MCF 10A (cell line): ENCODE data around the gene LARP4B. TPM values are rescaled to one million over a fixed set of nuclear protein-coding genes. Genes with fewer than 3 reads are reported as not detected.

ENCODE experiments used
- BruUV-seq: library from RNA; stranded (reverse); fragments of 400-500 nt; replicated peaks from 2 replicates; lab custom pipeline; 2021; lab: Mats Ljungman, UMichigan
- CTCF ChIA-PET: fragments of 300-600 bp; sonication (Branson Sonifier 250); formaldehyde crosslinking; extraction: SDS; loops from one replicate; lab custom pipeline; 2021; ENCODE audit warnings: antibody characterized with exemption, inconsistent platforms; lab: Yijun Ruan, JAX
- POLR2A ChIA-PET: fragments of 300-600, 350-650 bp; sonication (Branson Sonifier 250); formaldehyde crosslinking; extraction: SDS; loops from one replicate; lab custom pipeline; 2020; ENCODE audit warnings: antibody characterized with exemption, inconsistent platforms; lab: Yijun Ruan, JAX
- DNase-seq: peaks from one replicate; pipeline ENCODE4 v3.0.0-alpha.2; 2018; ENCODE audit not compliant: unreplicated experiment
- H3K27ac Mint-ChIP-seq: one replicate; pipeline ENCODE4 v1.8.0; 2022; ENCODE audit warnings: mild to moderate bottlenecking, low read depth, mixed read lengths; ENCODE audit not compliant: unreplicated experiment
- H3K27me3 Mint-ChIP-seq: one replicate; pipeline ENCODE4 v1.8.0; 2022; ENCODE audit warnings: mixed read lengths; ENCODE audit not compliant: insufficient read depth, unreplicated experiment
- H3K36me3 Mint-ChIP-seq: one replicate; pipeline ENCODE4 v1.8.0; 2022; ENCODE audit warnings: mild to moderate bottlenecking, moderate library complexity, mixed read lengths; ENCODE audit not compliant: insufficient read depth, unreplicated experiment
- H3K4me1 Mint-ChIP-seq: one replicate; pipeline ENCODE4 v1.8.0; 2022; ENCODE audit warnings: mixed read lengths; ENCODE audit not compliant: insufficient read depth, unreplicated experiment
- H3K4me3 Mint-ChIP-seq: one replicate; pipeline ENCODE4 v1.8.0; 2022; ENCODE audit warnings: mild to moderate bottlenecking, moderate library complexity, mixed read lengths; ENCODE audit not compliant: unreplicated experiment
- H3K9me3 Mint-ChIP-seq: one replicate; pipeline ENCODE4 v1.8.0; 2022; ENCODE audit warnings: mixed read lengths; ENCODE audit not compliant: unreplicated experiment
- CTCF ChIP-seq: fragments of 200-600 bp; IDR thresholded peaks from one replicate; pipeline ENCODE4 v1.8.0; 2022; ENCODE audit warnings: antibody characterized with exemption, mild to moderate bottlenecking; ENCODE audit not compliant: unreplicated experiment
- intact Hi-C: fragments of 100-400 bp; cut with micrococcal nuclease; formaldehyde crosslinking; loops from 2 replicates; pipeline ENCODE4 v1.14.1; 2022
- total RNA-seq: library from RNA; stranded (reverse); gene quantifications from 2 replicates; pipeline ENCODE4 v1.2.3, GENCODE V29; 2022

LARP4B gene
- total RNA-seq, 1 experiment from 2014 or later = 131 TPM

- Mint-ChIP-seq H3K4me3 (no peak overlapping the region), H3K36me3 (peaks cover 68% of the 10 kb centered on the region), H3K4me1 (peaks cover 15% of the 10 kb centered on the region), H3K27me3 (no peaks in the 10 kb centered on the region), H3K9me3 (no peaks in the 10 kb centered on the region), H3K27ac (no peak overlapping the region)
- intact Hi-C loops = no loop called here
- POLR2A ChIA-PET = interaction anchor here (0.5 kb wide), 1 partner anchor 12 kb away, joined by 3 read pairs; no protein-coding TSS in a partner anchor
- CTCF ChIA-PET = interaction anchor here (0.7 kb wide), 1 partner anchor 21 kb away, joined by 5 read pairs; no protein-coding TSS in a partner anchor
- DNase-seq = no peak
- no TSS peak for BruUV-seq
- TF ChIP-seq CTCF = no peak
Measured at GRCh38 chr10:873020-873419, 58.5 kb downstream of the LARP4B start.

- Mint-ChIP-seq H3K27ac (no peak overlapping the region), H3K36me3 (peaks cover 62% of the 10 kb centered on the region), H3K9me3 (no peaks in the 10 kb centered on the region), H3K4me3 (no peak overlapping the region), H3K27me3 (no peaks in the 10 kb centered on the region), H3K4me1 (peaks cover 9% of the 10 kb centered on the region)
- no TSS peak for BruUV-seq
- ChIA-PET CTCF (interaction anchor here (0.6 kb wide), 1 partner anchor 633 kb away, joined by 3 read pairs; no protein-coding TSS in a partner anchor), POLR2A (no interaction called here)
- no peak for DNase-seq
- intact Hi-C loops = no loop called here
- TF ChIP-seq CTCF = no peak
Measured at GRCh38 chr10:871951-872403, 59.5 kb downstream of the LARP4B start.

GRCh38 chr10:870564-871166 lies 60.8 kb downstream of the LARP4B start:
- H3K4me1 Mint-ChIP-seq = peaks cover 13% of the 10 kb centered on the region
- intact Hi-C loops = no loop called here

More at GRCh38 chr10:870564-871166, 60.8 kb downstream of the LARP4B start:
- BruUV-seq = no TSS peak
- no peak for TF ChIP-seq CTCF
- H3K27me3 Mint-ChIP-seq = no peaks in the 10 kb centered on the region
- CTCF ChIA-PET = no interaction called here
- peaks cover 58% of the 10 kb centered on the region for H3K36me3 Mint-ChIP-seq
- no peaks in the 10 kb centered on the region for H3K9me3 Mint-ChIP-seq
- DNase-seq = no peak
- POLR2A ChIA-PET = no interaction called here
- no peak overlapping the region for H3K4me3 Mint-ChIP-seq
- peak overlapping the region; percentile 13 for H3K27ac Mint-ChIP-seq
